Progenitor cell of endocrine pancreas (in vitro differentiated cells): ENCODE results near the gene CTRL. TPM values are rescaled to one million over a fixed set of nuclear protein-coding genes. Genes with fewer than 3 reads are reported as not detected.

Experiments used
- DNase-seq: peaks from one replicate; pipeline ENCODE4 v3.0.0; 2021; ENCODE audit warnings: low spot score; ENCODE audit not compliant: unreplicated experiment
- H3K27ac Mint-ChIP-seq: 2 replicates; pipeline ENCODE4 v1.8.0; 2021; ENCODE audit warnings: mild to moderate bottlenecking, moderate library complexity, mixed read lengths
- H3K27me3 Mint-ChIP-seq: 2 replicates; pipeline ENCODE4 v1.8.0; 2021; ENCODE audit warnings: mixed read lengths
- H3K36me3 Mint-ChIP-seq: 2 replicates; pipeline ENCODE4 v1.8.0; 2022; ENCODE audit warnings: mixed read lengths; ENCODE audit not compliant: insufficient read depth
- H3K4me1 Mint-ChIP-seq: 2 replicates; pipeline ENCODE4 v1.8.0; 2021; ENCODE audit warnings: low read depth, mixed read lengths
- H3K4me3 Mint-ChIP-seq: 2 replicates; pipeline ENCODE4 v1.8.0; 2021; ENCODE audit warnings: low read depth, mild to moderate bottlenecking, moderate library complexity, mixed read lengths
- H3K9me3 Mint-ChIP-seq: 2 replicates; pipeline ENCODE4 v1.8.0; 2021; ENCODE audit warnings: low read depth, mixed read lengths
- total RNA-seq: library from RNA; stranded (reverse); gene quantifications from 2 replicates; pipeline ENCODE4 v1.2.1, GENCODE V29; 2021
- TF ChIP-seq, protein P1 (sequence below): fragments of 200-600 bp; sonication (generic); IDR thresholded peaks from one replicate; pipeline ENCODE4 v1.5.0; 2021; ENCODE audit warnings: antibody characterized with exemption, mild to moderate bottlenecking; ENCODE audit not compliant: unreplicated experiment

The CTRL gene
- total RNA-seq, 1 donor from 2014 or later, result 0.57 TPM

DNA sequence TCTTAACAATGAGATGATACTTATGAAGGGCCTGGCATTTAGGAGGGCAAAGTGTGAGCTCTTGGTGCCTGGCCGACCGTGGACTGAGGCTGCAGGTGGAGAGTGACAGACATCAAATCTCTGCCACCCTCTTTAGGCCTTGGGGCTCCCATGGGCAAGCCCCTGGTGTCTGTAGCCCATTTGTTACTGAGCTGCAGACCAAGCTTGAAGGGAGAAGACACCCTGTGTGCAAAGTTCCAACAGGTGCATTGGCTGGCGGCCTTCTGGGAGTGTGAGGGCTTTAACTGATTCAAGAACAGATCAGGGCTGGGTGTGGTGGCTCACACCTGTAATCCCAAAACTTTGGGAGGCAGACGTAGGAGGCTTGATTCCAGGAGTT is 789 bp upstream of the CTRL start:
- Mint-ChIP-seq H3K4me1 (peaks cover 15% of the 10 kb centered on the region), H3K9me3 (no peaks in the 10 kb centered on the region), H3K4me3 (no peak overlapping the region), H3K27ac (no peak overlapping the region), H3K27me3 (peaks cover 3% of the 10 kb centered on the region), H3K36me3 (peaks cover 4% of the 10 kb centered on the region)
- no peak for DNase-seq
- TF ChIP-seq, protein P1, sequence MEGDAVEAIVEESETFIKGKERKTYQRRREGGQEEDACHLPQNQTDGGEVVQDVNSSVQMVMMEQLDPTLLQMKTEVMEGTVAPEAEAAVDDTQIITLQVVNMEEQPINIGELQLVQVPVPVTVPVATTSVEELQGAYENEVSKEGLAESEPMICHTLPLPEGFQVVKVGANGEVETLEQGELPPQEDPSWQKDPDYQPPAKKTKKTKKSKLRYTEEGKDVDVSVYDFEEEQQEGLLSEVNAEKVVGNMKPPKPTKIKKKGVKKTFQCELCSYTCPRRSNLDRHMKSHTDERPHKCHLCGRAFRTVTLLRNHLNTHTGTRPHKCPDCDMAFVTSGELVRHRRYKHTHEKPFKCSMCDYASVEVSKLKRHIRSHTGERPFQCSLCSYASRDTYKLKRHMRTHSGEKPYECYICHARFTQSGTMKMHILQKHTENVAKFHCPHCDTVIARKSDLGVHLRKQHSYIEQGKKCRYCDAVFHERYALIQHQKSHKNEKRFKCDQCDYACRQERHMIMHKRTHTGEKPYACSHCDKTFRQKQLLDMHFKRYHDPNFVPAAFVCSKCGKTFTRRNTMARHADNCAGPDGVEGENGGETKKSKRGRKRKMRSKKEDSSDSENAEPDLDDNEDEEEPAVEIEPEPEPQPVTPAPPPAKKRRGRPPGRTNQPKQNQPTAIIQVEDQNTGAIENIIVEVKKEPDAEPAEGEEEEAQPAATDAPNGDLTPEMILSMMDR, result no peak

DNA sequence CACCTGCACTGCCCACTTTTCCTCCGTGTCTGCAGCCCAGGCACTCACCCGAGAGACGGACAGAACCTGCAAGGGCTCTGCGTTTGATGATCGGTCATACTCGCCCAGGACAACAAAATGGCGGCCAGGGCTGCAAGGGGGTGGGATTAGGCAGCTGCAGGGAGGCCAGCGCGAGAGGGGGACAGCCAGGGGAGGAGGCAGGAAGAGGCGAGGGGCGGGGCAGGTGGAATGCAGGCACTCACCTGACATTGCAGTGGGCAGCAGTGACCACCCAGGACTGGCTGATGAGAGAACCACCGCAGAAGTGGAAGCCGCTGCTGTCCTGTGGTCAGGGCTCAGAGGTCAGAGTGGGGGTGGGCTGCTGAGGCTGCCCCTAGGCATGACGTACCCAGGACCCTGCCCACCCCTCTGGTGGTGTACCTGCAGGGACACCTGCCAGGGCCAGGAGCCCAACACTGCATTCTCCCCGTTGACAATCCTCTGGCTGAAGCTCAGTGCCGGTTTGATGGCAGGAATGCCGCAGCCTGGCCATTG is 917 bp downstream of the CTRL start:
- TF ChIP-seq, protein P1, result no peak
- peaks cover 4% of the 10 kb centered on the region for H3K36me3 Mint-ChIP-seq
- peaks cover 3% of the 10 kb centered on the region for H3K27me3 Mint-ChIP-seq
- no peak overlapping the region for H3K4me3 Mint-ChIP-seq
- no peaks in the 10 kb centered on the region for H3K9me3 Mint-ChIP-seq
- no peak overlapping the region for H3K27ac Mint-ChIP-seq
- peaks cover 8% of the 10 kb centered on the region for H3K4me1 Mint-ChIP-seq
- DNase-seq, result no peak

DNA sequence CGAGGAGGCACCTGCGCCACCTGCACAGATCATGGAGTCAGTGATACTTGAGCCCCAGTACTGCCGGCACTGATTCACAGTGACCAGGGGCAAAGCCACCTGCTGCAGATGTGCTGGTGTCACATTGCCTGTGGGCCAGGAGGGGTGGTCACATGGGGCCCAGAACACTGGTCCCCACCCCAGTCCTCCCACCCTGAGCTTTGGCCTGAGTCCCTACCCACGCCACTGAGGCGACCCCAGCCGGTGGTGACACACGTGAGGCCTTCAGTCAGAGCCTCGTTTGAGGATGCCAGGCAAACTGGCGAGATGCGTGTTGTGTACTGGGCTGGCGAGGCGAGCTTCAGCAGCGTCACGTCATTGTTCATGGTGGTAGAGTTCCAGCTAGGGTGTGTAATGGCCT is 1.5 kb downstream of the CTRL start:
- TF ChIP-seq, protein P1, result no peak
- Mint-ChIP-seq H3K4me1 (peaks cover 6% of the 10 kb centered on the region), H3K27ac (no peak overlapping the region), H3K36me3 (peaks cover 4% of the 10 kb centered on the region), H3K4me3 (no peak overlapping the region), H3K27me3 (peaks cover 3% of the 10 kb centered on the region), H3K9me3 (no peaks in the 10 kb centered on the region)
- no peak for DNase-seq

DNA sequence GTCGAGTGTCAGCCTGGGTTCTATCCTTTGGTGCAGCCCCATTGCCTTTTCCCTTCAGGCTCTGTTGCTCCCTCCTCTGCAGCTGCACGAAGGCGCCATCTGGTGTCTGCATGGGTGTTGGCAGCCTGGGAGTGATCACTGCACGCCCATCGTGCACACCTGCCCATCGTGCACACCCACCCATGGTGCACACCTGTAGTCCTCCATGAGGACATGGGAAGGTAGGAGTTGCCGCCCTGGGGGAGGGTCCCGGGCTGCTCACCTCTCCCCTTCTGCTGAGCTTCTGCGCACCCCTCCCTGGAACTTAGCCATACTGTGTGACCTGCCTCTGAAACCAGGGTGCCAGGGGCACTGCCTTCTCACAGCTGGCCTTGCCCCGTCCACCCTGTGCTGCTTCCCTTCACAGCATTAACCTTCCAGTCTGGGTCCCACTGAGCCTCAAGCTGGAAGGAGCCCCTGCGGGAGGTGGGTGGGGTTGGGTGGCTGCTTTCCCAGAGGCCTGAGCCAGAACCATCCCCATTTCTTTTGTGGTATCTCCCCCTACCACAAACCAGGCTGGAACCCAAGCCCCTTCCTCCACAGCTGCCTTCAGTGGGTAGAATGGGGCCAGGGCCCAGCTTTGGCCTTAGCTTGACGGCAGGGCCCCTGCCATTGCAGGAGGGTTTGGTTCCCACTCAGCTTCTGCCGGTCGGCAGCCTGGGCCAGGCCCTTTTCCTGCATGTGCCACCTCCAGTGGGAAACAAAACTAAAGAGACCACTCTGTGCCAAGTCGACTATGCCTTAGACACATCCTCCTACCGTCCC is 2.9 kb downstream of the CTRL start:
- Mint-ChIP-seq H3K4me3 (no peak overlapping the region), H3K27ac (no peak overlapping the region), H3K9me3 (no peaks in the 10 kb centered on the region), H3K36me3 (peaks cover 3% of the 10 kb centered on the region), H3K27me3 (no peaks in the 10 kb centered on the region), H3K4me1 (no peaks in the 10 kb centered on the region)
- peak; percentile 62 for DNase-seq
- TF ChIP-seq, protein P1, result peak; percentile 79

DNA sequence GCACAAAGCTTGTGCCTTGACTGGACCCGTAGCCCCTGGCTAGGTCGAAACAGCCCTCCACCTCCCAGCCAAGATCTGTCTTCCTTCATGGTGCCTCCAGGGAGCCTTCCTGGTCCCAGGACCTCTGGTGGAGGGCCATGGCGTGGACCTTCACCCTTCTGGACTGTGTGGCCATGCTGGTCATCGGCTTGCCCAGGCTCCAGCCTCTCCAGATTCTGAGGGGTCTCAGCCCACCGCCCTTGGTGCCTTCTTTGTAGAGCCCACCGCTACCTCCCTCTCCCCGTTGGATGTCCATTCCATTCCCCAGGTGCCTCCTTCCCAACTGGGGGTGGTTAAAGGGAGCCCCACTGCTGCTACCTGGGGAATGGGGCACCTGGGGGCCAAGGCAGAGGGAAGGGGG is 3.5 kb downstream of the CTRL start:
- Mint-ChIP-seq H3K9me3 (no peaks in the 10 kb centered on the region), H3K4me1 (no peaks in the 10 kb centered on the region), H3K27ac (no peak overlapping the region), H3K36me3 (peaks cover 3% of the 10 kb centered on the region), H3K27me3 (no peaks in the 10 kb centered on the region), H3K4me3 (no peak overlapping the region)
- TF ChIP-seq, protein P1, result no peak
- DNase-seq, result no peak
